HepG2 (cell line): ENCODE measurements around the gene ADAM10. TPM values are rescaled to one million over a fixed set of nuclear protein-coding genes. Genes with fewer than 3 reads are reported as not detected.

Source experiments
- AGO1 ChIP-seq: fragments of 200-400 bp; formaldehyde crosslinking; IDR thresholded peaks from 2 replicates; pipeline ENCODE4 v1.6.1; 2017; ENCODE audit warnings: mild to moderate bottlenecking, low read depth, low read length, moderate library complexity; ENCODE audit not compliant: poor library complexity, severe bottlenecking
- DNMT1 ChIP-seq: sonication (generic); formaldehyde crosslinking; IDR thresholded peaks from 2 replicates; pipeline ENCODE4 v1.5.1; 2020; ENCODE audit warnings: mild to moderate bottlenecking, missing genetic modification reagents
- E2F5 ChIP-seq: sonication (generic); formaldehyde crosslinking; conservative IDR thresholded peaks from 2 replicates; pipeline ENCODE4 v1.4.0; 2020; ENCODE audit warnings: missing genetic modification reagents
- ESRRA ChIP-seq: sonication (generic); formaldehyde crosslinking; IDR thresholded peaks from 2 replicates; pipeline ENCODE4 v1.5.1; 2020; ENCODE audit warnings: mild to moderate bottlenecking, low read depth, missing genetic modification reagents
- HMGXB4 ChIP-seq, 2 experiments: sonication (generic) in 1 of 2; formaldehyde crosslinking in 1 of 2; IDR thresholded peaks; 2 replicates each; pipeline versions ENCODE4 v1.4.0 to v1.6.1; 2018 to 2020; ENCODE audit warnings: missing genetic modification reagents in 2 of 2, borderline replicate concordance in 1 of 2, low read depth in 1 of 2, mild to moderate bottlenecking in 1 of 2, missing biosample characterization in 1 of 2
- HOXA3 ChIP-seq: sonication (generic); formaldehyde crosslinking; IDR thresholded peaks from 2 replicates; pipeline ENCODE4 v1.5.0; 2020; ENCODE audit warnings: missing genetic modification reagents
- LCORL ChIP-seq, 2 experiments: fragments of 450-650 bp in 1 of 2; sonication (generic) in 1 of 2; formaldehyde crosslinking in 1 of 2; IDR thresholded peaks; 2 replicates each; pipeline versions ENCODE4 v1.5.0 to v1.6.1; 2017 to 2020; ENCODE audit warnings: antibody characterized with exemption in 1 of 2, missing genetic modification reagents in 1 of 2
- MXD3 ChIP-seq: IDR thresholded peaks from 2 replicates; pipeline ENCODE4 v1.6.1; 2016; ENCODE audit warnings: mild to moderate bottlenecking, missing biosample characterization, missing genetic modification reagents
- PITX1 ChIP-seq: sonication (generic); formaldehyde crosslinking; IDR thresholded peaks from 2 replicates; pipeline ENCODE4 v1.5.1; 2020; ENCODE audit warnings: mild to moderate bottlenecking, missing genetic modification reagents
- RBAK ChIP-seq: sonication (generic); formaldehyde crosslinking; IDR thresholded peaks from 2 replicates; pipeline ENCODE4 v1.5.1; 2020; ENCODE audit warnings: mild to moderate bottlenecking, missing genetic modification reagents
- SMYD3 ChIP-seq: sonication (generic); formaldehyde crosslinking; IDR thresholded peaks from 2 replicates; pipeline ENCODE4 v1.8.1; 2023; ENCODE audit warnings: mild to moderate bottlenecking, missing genetic modification reagents
- TFAP4 ChIP-seq: sonication (generic); IDR thresholded peaks from 2 replicates; pipeline ENCODE4 v1.6.1; 2016; ENCODE audit warnings: low read depth, borderline replicate concordance
- TFE3 ChIP-seq: IDR thresholded peaks from 2 replicates; pipeline ENCODE4 v1.6.1; 2016
- ZBTB46 ChIP-seq: sonication (generic); formaldehyde crosslinking; IDR thresholded peaks from 2 replicates; pipeline ENCODE4 v1.4.0; 2020; ENCODE audit warnings: mild to moderate bottlenecking, missing genetic modification reagents, borderline replicate concordance
- ZBTB49 ChIP-seq: sonication (generic); formaldehyde crosslinking; IDR thresholded peaks from 2 replicates; pipeline ENCODE4 v1.4.0; 2020; ENCODE audit warnings: missing genetic modification reagents, borderline replicate concordance
- ZNF253 ChIP-seq: sonication (generic); formaldehyde crosslinking; IDR thresholded peaks from 2 replicates; pipeline ENCODE4 v1.8.0; 2022; ENCODE audit warnings: mild to moderate bottlenecking, missing genetic modification reagents, borderline replicate concordance
- ZNF326 ChIP-seq: sonication (generic); formaldehyde crosslinking; IDR thresholded peaks from 2 replicates; pipeline ENCODE4 v1.4.0; 2020; ENCODE audit warnings: missing genetic modification reagents, borderline replicate concordance
- polyA plus RNA-seq, 8 experiments: library from polyadenylated mRNA; depleted of rRNA in 3 of 8; stranded (reverse) in 7 of 8; unstranded in 1 of 8; fragments of >200 nt; fragmentation: Illumina TruSeq in 4 of 8; extraction: Trizol in 4 of 8; gene quantifications; 2 replicates each; pipeline versions ENCODE4 v1.2.1 to v1.2.3, GENCODE V29; 2011 to 2016; ENCODE audit warnings: low read depth in 4 of 8, missing spikeins in 1 of 8, mixed read lengths in 1 of 8; ENCODE audit not compliant: insufficient read depth in 1 of 8
- total RNA-seq, 5 experiments: library from RNA; depleted of rRNA; stranded (reverse); fragments of >200 nt; fragmentation: Illumina TruSeq; extraction: Trizol; gene quantifications; 2 replicates each; pipeline ENCODE4 v1.2.3, GENCODE V29; 2016; ENCODE audit warnings: low read depth in 1 of 5

Gene ADAM10
- total and polyA plus RNA-seq, 2 of the 13 experiments (the other 11 are each of a cell fraction or from before 2014, with no cell fraction given): 92.7 to 125 TPM

GRCh38 chr15:58770857-58771620 is 21.5 kb upstream of the ADAM10 start, which contains the start of gene MINDY2 (continued):
- TF ChIP-seq ZBTB46 (CRISPR knock-in tag) (0 out of 2 replicates have a peak, but pooled peaks have one; percentile 18), ZNF326 (CRISPR knock-in tag) (no peak), SMYD3 (CRISPR knock-in tag) (no peak), HOXA3 (CRISPR knock-in tag) (peak; percentile 88), RBAK (CRISPR knock-in tag) (no peak), PITX1 (peak; percentile 12; the same call in 1 of the 2 replicates), MXD3 (peak; percentile 78), ESRRA (peak; percentile 59), DNMT1 (CRISPR knock-in tag) (no peak), TFAP4 (peak; percentile 52; the same call in 1 of the 2 replicates), E2F5 (CRISPR knock-in tag) (no peak), TFE3 (peak; percentile 60; the same call in 1 of the 2 replicates), ZNF253 (no peak), ZBTB49 (CRISPR knock-in tag) (no peak), AGO1 (no peak), HMGXB4 (CRISPR knock-in tag; IDR thresholded peaks at IDR 0.05; ENCODE audit: borderline replicate concordance in 1 of 2, low read depth in 1 of 2) (peak; percentile 19 to 97; a peak in 3 of 4 replicates), LCORL (IDR thresholded peaks at IDR 0.05) (no peak), LCORL (CRISPR knock-in tag; IDR thresholded peaks at IDR 0.05) (peak; percentile 71)
